Breast epithelium (tissue), 3 donors: Measurements from ENCODE around the gene DAPK3.

ENCODE experiments used
- POLR2A ChIP-seq: fragments of 450-650 bp; IDR thresholded peaks from one replicate; pipeline ENCODE4 v1.6.1; 2016; ENCODE audit warnings: antibody characterized with exemption, mild to moderate bottlenecking, moderate library complexity
- TF ChIP-seq, protein P1 (sequence below), 3 donors: fragments of 450-650 bp; IDR thresholded peaks; one replicate each; pipeline ENCODE4 v1.5.1; 2016 to 2017; ENCODE audit warnings: antibody characterized with exemption in 3 of 3, mild to moderate bottlenecking in 3 of 3, moderate library complexity in 3 of 3

- TF ChIP-seq, protein P1, sequence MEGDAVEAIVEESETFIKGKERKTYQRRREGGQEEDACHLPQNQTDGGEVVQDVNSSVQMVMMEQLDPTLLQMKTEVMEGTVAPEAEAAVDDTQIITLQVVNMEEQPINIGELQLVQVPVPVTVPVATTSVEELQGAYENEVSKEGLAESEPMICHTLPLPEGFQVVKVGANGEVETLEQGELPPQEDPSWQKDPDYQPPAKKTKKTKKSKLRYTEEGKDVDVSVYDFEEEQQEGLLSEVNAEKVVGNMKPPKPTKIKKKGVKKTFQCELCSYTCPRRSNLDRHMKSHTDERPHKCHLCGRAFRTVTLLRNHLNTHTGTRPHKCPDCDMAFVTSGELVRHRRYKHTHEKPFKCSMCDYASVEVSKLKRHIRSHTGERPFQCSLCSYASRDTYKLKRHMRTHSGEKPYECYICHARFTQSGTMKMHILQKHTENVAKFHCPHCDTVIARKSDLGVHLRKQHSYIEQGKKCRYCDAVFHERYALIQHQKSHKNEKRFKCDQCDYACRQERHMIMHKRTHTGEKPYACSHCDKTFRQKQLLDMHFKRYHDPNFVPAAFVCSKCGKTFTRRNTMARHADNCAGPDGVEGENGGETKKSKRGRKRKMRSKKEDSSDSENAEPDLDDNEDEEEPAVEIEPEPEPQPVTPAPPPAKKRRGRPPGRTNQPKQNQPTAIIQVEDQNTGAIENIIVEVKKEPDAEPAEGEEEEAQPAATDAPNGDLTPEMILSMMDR (IDR thresholded peaks at IDR 0.05) = no peak
- TF ChIP-seq POLR2A = no peak
Measured at GRCh38 chr19:3978145-3978544, 7.2 kb upstream of the DAPK3 start.
